HepG2 (cell line): ENCODE measurements around the gene MYL3. TPM values are rescaled to one million over a fixed set of nuclear protein-coding genes. Genes with fewer than 3 reads are reported as not detected.

Source experiments
- ATAC-seq: fragments of 200-7000 bp; cut with Tn5 transposase; 3 replicates; pipeline ENCODE4 v1.9.1; 2020; ENCODE audit warnings: mild to moderate bottlenecking, moderate library complexity
- BruUV-seq: library from RNA; stranded (reverse); fragments of 400-500 nt; replicated peaks from 2 replicates; lab custom pipeline; 2021; lab: Mats Ljungman, UMichigan
- CTCF ChIA-PET: fragments of 300-600 bp; formaldehyde crosslinking; extraction: SDS; loops from one replicate; lab custom pipeline; 2021; ENCODE audit warnings: low total read pairs, inconsistent platforms, low intra/inter-chr PET ratio; lab: Yijun Ruan, JAX
- POLR2A ChIA-PET: fragments of 350-600 bp; sonication (Branson Sonifier 250); formaldehyde crosslinking; loops from one replicate; lab custom pipeline; 2020; ENCODE audit warnings: antibody characterized with exemption, inconsistent platforms; lab: Yijun Ruan, JAX
- DNase-seq: peaks from one replicate; pipeline ENCODE4 v3.0.0-alpha.2; 2015; ENCODE audit warnings: low spot score
- FAIRE-seq: peaks from 3 replicates; lab custom pipeline; 2011; peaks lifted over from hg19 to GRCh38; lab: Jason Lieb, UNC
- H2AFZ ChIP-seq: one replicate; pipeline ENCODE4 v1.6.1; 2011; ENCODE audit warnings: low read length, inconsistent platforms
- H3K27ac ChIP-seq: fragments of 300-600 bp; 3 replicates; pipeline ENCODE4 v1.8.0; 2011; ENCODE audit warnings: mixed run types, mild to moderate bottlenecking, mixed read lengths, low read length, inconsistent platforms; ENCODE audit not compliant: insufficient read depth; ENCODE audit errors: extremely low read length
- H3K27me3 ChIP-seq, 2 experiments: fragments of 200-600 bp in 1 of 2; 2 replicates in 1 of 2; 3 replicates in 1 of 2; pipeline versions ENCODE4 v1.6.0 to v1.8.0; 2011; ENCODE audit warnings: low read length in 2 of 2, mild to moderate bottlenecking in 2 of 2, moderate library complexity in 2 of 2, inconsistent platforms in 1 of 2; ENCODE audit not compliant: insufficient read depth in 2 of 2, control insufficient read depth in 1 of 2
- H3K36me3 ChIP-seq, 2 experiments: fragments of 200-600 bp in 1 of 2; replicated peaks in 1 of 2; 2 replicates in 1 of 2; 3 replicates in 1 of 2; pipeline versions ENCODE4 v1.5.1 to v1.8.0; 2011; ENCODE audit warnings: low read length in 2 of 2, inconsistent platforms in 1 of 2; ENCODE audit not compliant: insufficient read depth in 2 of 2, control insufficient read depth in 1 of 2
- H3K4me1 ChIP-seq: 2 replicates; pipeline ENCODE4 v1.5.1; 2012; ENCODE audit warnings: low read length, inconsistent platforms; ENCODE audit not compliant: insufficient read depth
- H3K4me2 ChIP-seq: 2 replicates; pipeline ENCODE4 v1.6.0; 2011; ENCODE audit warnings: low read depth, low read length, inconsistent platforms
- H3K4me3 ChIP-seq, 3 experiments: fragments of 200-600 bp in 1 of 3; sonication (generic), shearing (Covaris generic) in 1 of 3; replicated peaks in 1 of 3; 2 replicates each; pipeline ENCODE4 v1.5.1; 2011 to 2016; ENCODE audit warnings: low read length in 3 of 3, inconsistent platforms in 2 of 3, low read depth in 2 of 3, mild to moderate bottlenecking in 2 of 3, control low read depth in 1 of 3, mixed read lengths in 1 of 3; ENCODE audit not compliant: insufficient read depth in 1 of 3
- H3K79me2 ChIP-seq: one replicate; pipeline ENCODE4 v1.6.1; 2011; ENCODE audit warnings: low read length, inconsistent platforms; ENCODE audit not compliant: insufficient read depth
- H3K9ac ChIP-seq: 2 replicates; pipeline ENCODE4 v1.6.0; 2011; ENCODE audit warnings: mild to moderate bottlenecking, low read depth, low read length, inconsistent platforms; ENCODE audit not compliant: insufficient read depth
- H3K9me3 ChIP-seq: 2 replicates; pipeline ENCODE4 v1.5.1; 2012; ENCODE audit warnings: mild to moderate bottlenecking, low read length
- H4K20me1 ChIP-seq: 2 replicates; pipeline ENCODE4 v1.6.0; 2011; ENCODE audit warnings: inconsistent platforms, mild to moderate bottlenecking, low read length, moderate library complexity; ENCODE audit not compliant: insufficient read depth
- ERF ChIP-seq: IDR thresholded peaks from 2 replicates; pipeline ENCODE4 v1.6.1; 2018; ENCODE audit warnings: missing biosample characterization, missing genetic modification reagents
- ESRRA ChIP-seq: sonication (generic); formaldehyde crosslinking; IDR thresholded peaks from 2 replicates; pipeline ENCODE4 v1.5.1; 2020; ENCODE audit warnings: mild to moderate bottlenecking, low read depth, missing genetic modification reagents
- IRF9 ChIP-seq: sonication (generic); formaldehyde crosslinking; IDR thresholded peaks from 2 replicates; pipeline ENCODE4 v1.8.0; 2022; ENCODE audit warnings: missing genetic modification reagents, mild to moderate bottlenecking, borderline replicate concordance
- MEF2D ChIP-seq: sonication (generic); formaldehyde crosslinking; IDR thresholded peaks from 2 replicates; pipeline ENCODE4 v1.5.1; 2020; ENCODE audit warnings: mild to moderate bottlenecking, missing genetic modification reagents
- MZF1 ChIP-seq: sonication (generic); formaldehyde crosslinking; IDR thresholded peaks from 2 replicates; pipeline ENCODE4 v1.8.1; 2023; ENCODE audit warnings: mild to moderate bottlenecking, missing genetic modification reagents, borderline replicate concordance
- NCOR1 ChIP-seq: fragments of 200-600 bp; sonication (generic); IDR thresholded peaks from 2 replicates; pipeline ENCODE4 v1.7.0; 2017; ENCODE audit warnings: antibody characterized with exemption, low read length, borderline replicate concordance
- NR2F6 ChIP-seq, 2 experiments: IDR thresholded peaks; 2 replicates each; pipeline ENCODE4 v1.6.1; 2016; ENCODE audit warnings: antibody characterized with exemption in 1 of 2, mild to moderate bottlenecking in 1 of 2
- POLR2A ChIP-seq, 2 experiments: IDR thresholded peaks; 2 replicates each; pipeline ENCODE4 v1.6.1; 2011; ENCODE audit warnings: low read depth in 2 of 2, low read length in 2 of 2, mild to moderate bottlenecking in 1 of 2, moderate library complexity in 1 of 2; ENCODE audit not compliant: insufficient read depth in 1 of 2
- RARA ChIP-seq: IDR thresholded peaks from 2 replicates; pipeline ENCODE4 v1.6.1; 2016; ENCODE audit warnings: missing genetic modification reagents, missing compliant biosample characterization
- RBM22 ChIP-seq: fragments of 200-400 bp; formaldehyde crosslinking; optimal IDR thresholded peaks from 2 replicates; pipeline ENCODE3; 2017; ENCODE audit warnings: mild to moderate bottlenecking, low read length, moderate library complexity
- RCOR2 ChIP-seq: IDR thresholded peaks from 2 replicates; pipeline ENCODE4 v1.6.1; 2016; ENCODE audit warnings: missing biosample characterization, missing genetic modification reagents
- TBX2 ChIP-seq: sonication (generic); formaldehyde crosslinking; IDR thresholded peaks from 2 replicates; pipeline ENCODE4 v1.5.0; 2020; ENCODE audit warnings: missing genetic modification reagents, mild to moderate bottlenecking, borderline replicate concordance
- ZNF276 ChIP-seq: sonication (generic); formaldehyde crosslinking; IDR thresholded peaks from 2 replicates; pipeline ENCODE4 v1.4.0; 2020; ENCODE audit warnings: mild to moderate bottlenecking, low read depth, missing genetic modification reagents
- ZNF431 ChIP-seq: sonication (generic); formaldehyde crosslinking; IDR thresholded peaks from 2 replicates; pipeline ENCODE4 v1.9.0; 2022; ENCODE audit warnings: missing genetic modification reagents, low read depth, mild to moderate bottlenecking, borderline replicate concordance
- ZNF749 ChIP-seq: sonication (generic); formaldehyde crosslinking; IDR thresholded peaks from 2 replicates; pipeline ENCODE4 v1.8.0; 2022; ENCODE audit warnings: mild to moderate bottlenecking, missing genetic modification reagents, moderate library complexity, borderline replicate concordance
- WGBS: methylation state at CpG from one replicate; pipeline ENCODE4 v1.1.6; 2017; ENCODE audit warnings: low lambda C conversion rate; 5-methylcytosine and 5-hydroxymethylcytosine counted together
- in situ Hi-C: cut with HindIII; loops from 2 replicates; pipeline ENCODE4 v1.10.0; 2017; ENCODE audit warnings: low pct_unique_long_range_greater_than_20kb; ENCODE audit not compliant: extremely low pct_ligation_motif_present
- intact Hi-C: fragments of 100-400 bp; cut with micrococcal nuclease; formaldehyde crosslinking; loops from one replicate; pipeline ENCODE4 v1.10.0; 2022; ENCODE audit not compliant: unreplicated experiment
- polyA plus RNA-seq, 8 experiments: library from polyadenylated mRNA; depleted of rRNA in 3 of 8; stranded (reverse) in 7 of 8; unstranded in 1 of 8; fragments of >200 nt; fragmentation: Illumina TruSeq in 4 of 8; extraction: Trizol in 4 of 8; gene quantifications; 2 replicates each; pipeline versions ENCODE4 v1.2.1 to v1.2.3, GENCODE V29; 2011 to 2016; ENCODE audit warnings: low read depth in 4 of 8, missing spikeins in 1 of 8, mixed read lengths in 1 of 8; ENCODE audit not compliant: insufficient read depth in 1 of 8
- total RNA-seq, 5 experiments: library from RNA; depleted of rRNA; stranded (reverse); fragments of >200 nt; fragmentation: Illumina TruSeq; extraction: Trizol; gene quantifications; 2 replicates each; pipeline ENCODE4 v1.2.3, GENCODE V29; 2016; ENCODE audit warnings: low read depth in 1 of 5
- TF ChIP-seq, protein P1 (sequence below): sonication (generic); formaldehyde crosslinking; IDR thresholded peaks from 2 replicates; pipeline ENCODE4 v1.4.0; 2020; ENCODE audit warnings: missing genetic modification reagents, borderline replicate concordance

Gene MYL3
- total and polyA plus RNA-seq, 2 of the 13 experiments (the other 11 are each of a cell fraction or from before 2014, with no cell fraction given), result not detected

- peaks cover 5 to 16% of the 10 kb centered on the region in 2 experiments; a peak in 3 of 5 replicates for H3K27me3 ChIP-seq
- TF ChIP-seq RBM22 (no peak), RCOR2 (no peak), ZNF749 (CRISPR knock-in tag) (no peak), IRF9 (no peak), NR2F6 (IDR thresholded peaks at IDR 0.05) (0 out of 2 replicates have a peak, but pooled peaks have one; percentile 34), NR2F6 (CRISPR knock-in tag; IDR thresholded peaks at IDR 0.05) (peak; percentile 46; the same call in 1 of the 2 replicates), ZNF276 (no peak), NCOR1 (no peak), MZF1 (CRISPR knock-in tag) (no peak), TBX2 (no peak), MEF2D (CRISPR knock-in tag) (peak; percentile 98), ZNF431 (CRISPR knock-in tag) (no peak), ESRRA (CRISPR knock-in tag) (no peak), ERF (no peak), RARA (CRISPR knock-in tag) (peak; percentile 66), POLR2A (IDR thresholded peaks at IDR 0.05; ENCODE audit: insufficient read depth in 1 of 2, low read depth in 2 of 2, low read length in 2 of 2) (no peak)
- TF ChIP-seq, protein P1, sequence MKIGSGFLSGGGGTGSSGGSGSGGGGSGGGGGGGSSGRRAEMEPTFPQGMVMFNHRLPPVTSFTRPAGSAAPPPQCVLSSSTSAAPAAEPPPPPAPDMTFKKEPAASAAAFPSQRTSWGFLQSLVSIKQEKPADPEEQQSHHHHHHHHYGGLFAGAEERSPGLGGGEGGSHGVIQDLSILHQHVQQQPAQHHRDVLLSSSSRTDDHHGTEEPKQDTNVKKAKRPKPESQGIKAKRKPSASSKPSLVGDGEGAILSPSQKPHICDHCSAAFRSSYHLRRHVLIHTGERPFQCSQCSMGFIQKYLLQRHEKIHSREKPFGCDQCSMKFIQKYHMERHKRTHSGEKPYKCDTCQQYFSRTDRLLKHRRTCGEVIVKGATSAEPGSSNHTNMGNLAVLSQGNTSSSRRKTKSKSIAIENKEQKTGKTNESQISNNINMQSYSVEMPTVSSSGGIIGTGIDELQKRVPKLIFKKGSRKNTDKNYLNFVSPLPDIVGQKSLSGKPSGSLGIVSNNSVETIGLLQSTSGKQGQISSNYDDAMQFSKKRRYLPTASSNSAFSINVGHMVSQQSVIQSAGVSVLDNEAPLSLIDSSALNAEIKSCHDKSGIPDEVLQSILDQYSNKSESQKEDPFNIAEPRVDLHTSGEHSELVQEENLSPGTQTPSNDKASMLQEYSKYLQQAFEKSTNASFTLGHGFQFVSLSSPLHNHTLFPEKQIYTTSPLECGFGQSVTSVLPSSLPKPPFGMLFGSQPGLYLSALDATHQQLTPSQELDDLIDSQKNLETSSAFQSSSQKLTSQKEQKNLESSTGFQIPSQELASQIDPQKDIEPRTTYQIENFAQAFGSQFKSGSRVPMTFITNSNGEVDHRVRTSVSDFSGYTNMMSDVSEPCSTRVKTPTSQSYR (CRISPR knock-in tag), result peak; percentile 87
- WGBS, result 40% methylated on average over 9 of the region's 12 CpGs
- POLR2A ChIA-PET, result no interaction called here
- H2AFZ ChIP-seq, result no peak overlapping the region
- peaks cover 27% of the 10 kb centered on the region for H3K4me1 ChIP-seq
- DNase-seq (peak; percentile 18), FAIRE-seq (no peak), ATAC-seq (peak; percentile 15; the same call in 2 of the 3 replicates)
- peak overlapping the region; percentile 19; the same call in 1 of the 2 replicates for H3K4me2 ChIP-seq
- in situ Hi-C loops (no loop called here), intact Hi-C loops (loop anchor here (2.0 kb wide), 1 partner anchor 31 kb away; no protein-coding TSS in a partner anchor)
- H3K9ac ChIP-seq, result no peak overlapping the region
- no peak overlapping the region for H3K27ac ChIP-seq
- no TSS peak for BruUV-seq
- H3K4me3 ChIP-seq, result no peak overlapping the region
- CTCF ChIA-PET, result no interaction called here
- no peaks in the 10 kb centered on the region for H3K9me3 ChIP-seq
- no peaks in the 10 kb centered on the region for H3K79me2 ChIP-seq
- H3K36me3 ChIP-seq, result no peaks in the 10 kb centered on the region
- H4K20me1 ChIP-seq, result no peaks in the 10 kb centered on the region
These were observed 1.5 kb downstream of the MYL3 start for GRCh38 chr3:46861605-46862368.
